ENCODE measurements around the gene SNX25. TPM values are rescaled to one million over a fixed set of nuclear protein-coding genes. Genes with fewer than 3 reads are reported as not detected.
"Not testable (repeated sequence)": the region's sequence is repeated elsewhere in the genome, so short reads cannot be mapped to it uniquely, and the experiment has no call there.

The SNX25 gene
- total and polyA plus RNA-seq, 7 donors = 5.3 to 13.0 (median 9.8) TPM

- ATAC-seq = no peak
- WGBS, 3 donors = 81 to 90% (median 83%) methylated on average over 1 of the region's 1 CpG
- Histone ChIP-seq H3K4me3 (no peak overlapping the region), H3K36me3 (ENCODE audit: insufficient read depth in 1 of 2, low read depth in 1 of 2) (no peaks in the 10 kb centered on the region), H3K9me3 (no peaks in the 10 kb centered on the region), H3K4me1 (peaks cover 13% of the 10 kb centered on the region), H3K27me3 (ENCODE audit: insufficient read depth in 3 of 3, low read length in 2 of 3) (no peaks in the 10 kb centered on the region), H3K27ac (peak overlapping the region; percentile 83)
- no peak for DNase-seq
- intact Hi-C loops (cut with DNase I) = loop anchor here in 1 of 2 donors (5.0 kb wide), 1 partner anchor 45 kb away; no protein-coding TSS in a partner anchor
- TF ChIP-seq CTCF (IDR thresholded peaks at IDR 0.05) = no peak
Observed at GRCh38 chr4:185257694-185258093, 48.3 kb downstream of the SNX25 start.

- DNase-seq = not testable (repeated sequence)
- peak; percentile 97 to 98 (median 98) for ATAC-seq
- 0 to 4% (median 1%) methylated on average over 2 of the region's 2 CpGs for WGBS, 3 donors
Observed at GRCh38 chr4:185258741-185259140, 49.3 kb downstream of the SNX25 start.

GRCh38 chr4:185259719-185260118, 50.3 kb downstream of the SNX25 start:
- WGBS, 3 donors = 87 to 91% (median 89%) methylated on average over 8 of the region's 8 CpGs
- ATAC-seq = no peak
- Histone ChIP-seq H3K27ac (no peak overlapping the region), H3K4me3 (no peak overlapping the region), H3K27me3 (ENCODE audit: insufficient read depth in 3 of 3, low read length in 2 of 3) (no peaks in the 10 kb centered on the region), H3K36me3 (ENCODE audit: insufficient read depth in 1 of 2, low read depth in 1 of 2) (peaks cover 0 to 6% of the 10 kb centered on the region in 2 donors), H3K4me1 (peaks cover 13% of the 10 kb centered on the region), H3K9me3 (no peaks in the 10 kb centered on the region)
- DNase-seq = no peak
- intact Hi-C loops (cut with DNase I) = loop anchor here in 1 of 2 donors (5.0 kb wide), 1 partner anchor 47 kb away; no protein-coding TSS in a partner anchor
- no peak for TF ChIP-seq CTCF (IDR thresholded peaks at IDR 0.05)

More at GRCh38 chr4:185258741-185259140, 49.3 kb downstream of the SNX25 start:
- not testable (repeated sequence) for H3K36me3 ChIP-seq (ENCODE audit: insufficient read depth in 1 of 2, low read depth in 1 of 2); H3K9me3 ChIP-seq; H3K27me3 ChIP-seq (ENCODE audit: insufficient read depth in 3 of 3, low read length in 2 of 3)
- peaks cover 13% of the 10 kb centered on the region for H3K4me1 ChIP-seq
- intact Hi-C loops (cut with DNase I) = loop anchor here in 1 of 2 donors (5.0 kb wide), 1 partner anchor 46 kb away; no protein-coding TSS in a partner anchor
- H3K4me3 ChIP-seq = peak overlapping the region; percentile 27
- peak overlapping the region; percentile 83 for H3K27ac ChIP-seq

- H3K36me3 ChIP-seq (ENCODE audit: insufficient read depth in 1 of 2, low read depth in 1 of 2) = peaks cover 0 to 8% of the 10 kb centered on the region in 2 donors
- ATAC-seq (no peak), DNase-seq (no peak)
- H3K27ac ChIP-seq = no peak overlapping the region
- H3K4me1 ChIP-seq = peaks cover 13% of the 10 kb centered on the region
- H3K27me3 ChIP-seq (ENCODE audit: insufficient read depth in 3 of 3, low read length in 2 of 3) = no peaks in the 10 kb centered on the region
- WGBS, 3 donors = 82 to 91% (median 87%) methylated on average over 4 of the region's 4 CpGs
- H3K9me3 ChIP-seq = no peaks in the 10 kb centered on the region
- TF ChIP-seq CTCF (IDR thresholded peaks at IDR 0.05) = no peak
- H3K4me3 ChIP-seq = no peak overlapping the region
- intact Hi-C loops (cut with DNase I) = no loop called here
Observed at GRCh38 chr4:185261946-185262345, 52.5 kb downstream of the SNX25 start.

DNA sequence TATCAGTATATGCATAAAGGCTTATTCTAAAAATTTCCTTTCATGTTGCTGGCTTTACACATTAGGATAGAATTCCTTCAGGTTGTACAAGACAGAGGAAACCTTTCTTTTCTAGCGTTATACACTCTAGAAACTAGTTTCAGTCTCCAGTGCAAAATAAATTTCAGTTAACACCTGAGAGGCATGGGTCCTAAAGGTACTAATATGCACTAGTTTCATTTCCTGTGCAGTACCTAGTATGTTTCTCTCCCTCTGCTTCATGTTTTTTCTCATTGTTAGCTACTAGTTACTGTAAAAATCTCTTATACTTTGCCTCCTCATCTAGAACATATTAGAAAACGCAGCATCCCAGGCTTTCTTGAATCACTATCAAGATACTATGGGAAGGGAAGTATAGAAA, 54.0 kb downstream of the SNX25 start:
- 88 to 94% (median 92%) methylated on average over 2 of the region's 2 CpGs for WGBS, 3 donors
- peaks cover 0 to 23% of the 10 kb centered on the region in 2 donors for H3K36me3 ChIP-seq (ENCODE audit: insufficient read depth in 1 of 2, low read depth in 1 of 2)
- no peak overlapping the region for H3K4me3 ChIP-seq
- H3K4me1 ChIP-seq = peaks cover 8% of the 10 kb centered on the region
- H3K27me3 ChIP-seq (ENCODE audit: insufficient read depth in 3 of 3, low read length in 2 of 3) = no peaks in the 10 kb centered on the region
- intact Hi-C loops (cut with DNase I) = no loop called here
- DNase-seq (no peak), ATAC-seq (no peak)
- H3K27ac ChIP-seq = no peak overlapping the region
- no peak for TF ChIP-seq CTCF (IDR thresholded peaks at IDR 0.05)
- no peaks in the 10 kb centered on the region for H3K9me3 ChIP-seq

Measured in psoas muscle (tissue), 8 donors.